T1000 (cell line): Measurements from ENCODE around the gene PARP1.
"Not testable (repeated sequence)": the region's sequence is repeated elsewhere in the genome, so short reads cannot be mapped to it uniquely, and the experiment has no call there.

Experiments used
- DNase-seq: peaks from one replicate; lab custom pipeline; 2025; ENCODE audit warnings: mixed read lengths; lab: John Stamatoyannopoulos, UW

The PARP1 gene

GRCh38 chr1:226428791-226429461, 21.0 kb upstream of the PARP1 start:
- DNase-seq: no peak

GRCh38 chr1:226428348-226428747, 20.5 kb upstream of the PARP1 start:
- DNase-seq: no peak

GRCh38 chr1:226427131-226427530, 19.2 kb upstream of the PARP1 start:
- no peak for DNase-seq

- DNase-seq: not testable (repeated sequence)
Measured at GRCh38 chr1:226426395-226426794, 18.5 kb upstream of the PARP1 start.

- no peak for DNase-seq
Measured at GRCh38 chr1:226425431-226426031, 17.6 kb upstream of the PARP1 start.

GRCh38 chr1:226425004-226425378, 17.1 kb upstream of the PARP1 start:
- no peak for DNase-seq

- DNase-seq: no peak
Measured at GRCh38 chr1:226424221-226425003, 16.5 kb upstream of the PARP1 start.

GRCh38 chr1:226422478-226422877, 14.6 kb upstream of the PARP1 start:
- no peak for DNase-seq

- no peak for DNase-seq
Measured at GRCh38 chr1:226420897-226421296, 13.0 kb upstream of the PARP1 start.

GRCh38 chr1:226420328-226420727, 12.4 kb upstream of the PARP1 start:
- DNase-seq: no peak

GRCh38 chr1:226419284-226420029, 11.6 kb upstream of the PARP1 start:
- no peak for DNase-seq

- no peak for DNase-seq
Measured at GRCh38 chr1:226417830-226418546, 10.1 kb upstream of the PARP1 start.

GRCh38 chr1:226417350-226417749, 9.5 kb upstream of the PARP1 start:
- no peak for DNase-seq

- DNase-seq: no peak
Measured at GRCh38 chr1:226414098-226414698, 6.3 kb upstream of the PARP1 start.

- DNase-seq: no peak
Measured at GRCh38 chr1:226411619-226412018, 3.7 kb upstream of the PARP1 start.

GRCh38 chr1:226410958-226411357, 3.1 kb upstream of the PARP1 start:
- no peak for DNase-seq

- DNase-seq: no peak
Measured at GRCh38 chr1:226409392-226409791, 1.5 kb upstream of the PARP1 start.

GRCh38 chr1:226408285-226409184, 642 bp upstream of the PARP1 start:
- no peak for DNase-seq

- no peak for DNase-seq
Measured at GRCh38 chr1:226407199-226407496, 745 bp downstream of the PARP1 start.

- DNase-seq: no peak
Measured at GRCh38 chr1:226406401-226406881, 1.5 kb downstream of the PARP1 start.
